Ovary (tissue), 9 donors: ENCODE results near the gene RTTN. TPM values are rescaled to one million over a fixed set of nuclear protein-coding genes. Genes with fewer than 3 reads are reported as not detected.

ENCODE experiments used
- DNase-seq, 5 donors: peaks; one replicate each; pipeline ENCODE4 v3.0.0-alpha.2; 2019 to 2020
- H3K27ac ChIP-seq, 2 donors: fragments of 200-600 bp; one replicate each; pipeline versions ENCODE4 v1.5.1 to v1.8.0; 2019 to 2022
- H3K27me3 ChIP-seq: fragments of 200-600 bp; one replicate; pipeline ENCODE4 v1.8.0; 2022
- H3K36me3 ChIP-seq: fragments of 200-600 bp; sonication (generic); one replicate; pipeline ENCODE4 v1.5.1; 2019
- H3K4me1 ChIP-seq: one replicate; pipeline ENCODE4 v1.8.1; 2013; ENCODE audit warnings: mild to moderate bottlenecking, moderate library complexity; ENCODE audit not compliant: insufficient read depth
- H3K4me3 ChIP-seq: fragments of 200-600 bp; sonication (generic); one replicate; pipeline ENCODE4 v1.5.1; 2017
- H3K9me3 ChIP-seq, 2 donors: fragments of 200-600 bp in 1 of 2; sonication (generic) in 1 of 2; one replicate each; pipeline versions ENCODE4 v1.5.1 to v1.8.1; 2013 to 2019; ENCODE audit warnings: mild to moderate bottlenecking in 1 of 2, moderate library complexity in 1 of 2
- EP300 ChIP-seq: sonication (generic); formaldehyde crosslinking; IDR thresholded peaks from one replicate; pipeline ENCODE4 v1.6.1; 2017; ENCODE audit warnings: antibody characterized with exemption
- POLR2A ChIP-seq: fragments of 450-650 bp; IDR thresholded peaks from one replicate; pipeline ENCODE4 v1.6.1; 2017; ENCODE audit warnings: antibody characterized with exemption, mild to moderate bottlenecking, moderate library complexity
- WGBS, 3 donors: extraction: QIAGEN DNeasy Blood & Tissue Kit in 1 of 3; methylation state at CpG; one replicate each; pipeline versions ENCODE4 v1.1.5 to v1.1.7; 2013 to 2017; 5-methylcytosine and 5-hydroxymethylcytosine counted together
- intact Hi-C, 4 donors: fragments of 100-400 bp; cut with DNase I; formaldehyde crosslinking; loops; one replicate each; pipeline versions ENCODE4 v1.11.0 to v1.15.1; 2022 to 2023
- polyA plus RNA-seq, 2 donors: library from polyadenylated mRNA; stranded (reverse); fragments of 200-250 nt in 1 of 2; fragments of 350-450 nt in 1 of 2; fragmentation: Illumina TruSeq in 1 of 2; extraction: RNeasy Lipid Tissue Mini Kit (QIAGEN cat#74804) in 1 of 2; gene quantifications; one replicate each; pipeline ENCODE4 v1.2.3, GENCODE V29; 2013 to 2014
- total RNA-seq, 7 donors: library from RNA; depleted of rRNA in 2 of 7; stranded (reverse); fragments of >200 nt in 2 of 7; fragmentation: NEBNext Ultra II Directional in 3 of 7; extraction: Animal tissue kit (Norgen Biotek cat#: 25700) in 3 of 7; gene quantifications; one replicate each; pipeline versions ENCODE4 v1.1.0 to v1.2.4, GENCODE V29; 2016 to 2023
- TF ChIP-seq, protein P1 (sequence below), 3 donors: fragments of 450-650 bp in 2 of 3; fragments of 200-600 bp in 1 of 3; IDR thresholded peaks; one replicate each; pipeline versions ENCODE4 v1.5.1 to v1.8.0; 2016 to 2022; ENCODE audit warnings: antibody characterized with exemption in 3 of 3, mild to moderate bottlenecking in 1 of 3
- donor health status: DM: no; HTN: no; CAD: no; lungs with moderate emphysema.
- donor health status: DM: no; HTN: no; CAD: no.
- donor health status: Bipolar disorder and iron deficiency.
- donor health status: DM: yes; HTN: yes; CAD: no.
- donor health status: DM: no; HTN: no; CAD: no.
- donor health status: DM: yes; HTN: yes; CAD: no.

Gene RTTN
- total and polyA plus RNA-seq, 9 donors = 6.2 to 22.4 (median 14.9) TPM

DNA sequence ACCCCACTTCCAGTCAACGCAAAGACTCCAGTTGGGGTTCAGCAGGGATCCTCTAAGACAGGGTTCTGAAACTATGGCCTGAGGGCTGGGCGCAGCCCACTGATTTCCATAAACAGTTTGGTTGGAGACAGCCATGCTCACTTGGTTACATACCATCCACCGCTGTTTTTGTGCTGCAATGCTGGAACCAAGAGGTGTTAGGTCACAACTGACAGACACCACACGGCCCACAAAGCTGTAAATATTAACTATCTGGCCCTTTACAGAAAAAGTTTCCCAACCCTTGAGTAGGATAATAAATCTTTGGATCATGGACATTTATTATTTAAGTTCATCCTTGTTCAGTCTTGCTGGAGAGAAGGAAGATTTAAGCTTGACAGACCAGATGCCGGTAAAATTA lies 249.4 kb downstream of the RTTN start:
- TF ChIP-seq POLR2A (no peak), EP300 (no peak)
- TF ChIP-seq, protein P1, sequence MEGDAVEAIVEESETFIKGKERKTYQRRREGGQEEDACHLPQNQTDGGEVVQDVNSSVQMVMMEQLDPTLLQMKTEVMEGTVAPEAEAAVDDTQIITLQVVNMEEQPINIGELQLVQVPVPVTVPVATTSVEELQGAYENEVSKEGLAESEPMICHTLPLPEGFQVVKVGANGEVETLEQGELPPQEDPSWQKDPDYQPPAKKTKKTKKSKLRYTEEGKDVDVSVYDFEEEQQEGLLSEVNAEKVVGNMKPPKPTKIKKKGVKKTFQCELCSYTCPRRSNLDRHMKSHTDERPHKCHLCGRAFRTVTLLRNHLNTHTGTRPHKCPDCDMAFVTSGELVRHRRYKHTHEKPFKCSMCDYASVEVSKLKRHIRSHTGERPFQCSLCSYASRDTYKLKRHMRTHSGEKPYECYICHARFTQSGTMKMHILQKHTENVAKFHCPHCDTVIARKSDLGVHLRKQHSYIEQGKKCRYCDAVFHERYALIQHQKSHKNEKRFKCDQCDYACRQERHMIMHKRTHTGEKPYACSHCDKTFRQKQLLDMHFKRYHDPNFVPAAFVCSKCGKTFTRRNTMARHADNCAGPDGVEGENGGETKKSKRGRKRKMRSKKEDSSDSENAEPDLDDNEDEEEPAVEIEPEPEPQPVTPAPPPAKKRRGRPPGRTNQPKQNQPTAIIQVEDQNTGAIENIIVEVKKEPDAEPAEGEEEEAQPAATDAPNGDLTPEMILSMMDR (IDR thresholded peaks at IDR 0.05) = no peak
- intact Hi-C loops = no loop called here
- DNase-seq = no peak
- 75 to 86% (median 82%) methylated on average over 5 of the region's 5 CpGs for WGBS, 3 donors
- H3K4me1 ChIP-seq = no peaks in the 10 kb centered on the region
- H3K27me3 ChIP-seq = no peaks in the 10 kb centered on the region
- no peak overlapping the region for H3K4me3 ChIP-seq
- no peak overlapping the region for H3K27ac ChIP-seq
- no peaks in the 10 kb centered on the region for H3K36me3 ChIP-seq
- H3K9me3 ChIP-seq = no peaks in the 10 kb centered on the region

DNA sequence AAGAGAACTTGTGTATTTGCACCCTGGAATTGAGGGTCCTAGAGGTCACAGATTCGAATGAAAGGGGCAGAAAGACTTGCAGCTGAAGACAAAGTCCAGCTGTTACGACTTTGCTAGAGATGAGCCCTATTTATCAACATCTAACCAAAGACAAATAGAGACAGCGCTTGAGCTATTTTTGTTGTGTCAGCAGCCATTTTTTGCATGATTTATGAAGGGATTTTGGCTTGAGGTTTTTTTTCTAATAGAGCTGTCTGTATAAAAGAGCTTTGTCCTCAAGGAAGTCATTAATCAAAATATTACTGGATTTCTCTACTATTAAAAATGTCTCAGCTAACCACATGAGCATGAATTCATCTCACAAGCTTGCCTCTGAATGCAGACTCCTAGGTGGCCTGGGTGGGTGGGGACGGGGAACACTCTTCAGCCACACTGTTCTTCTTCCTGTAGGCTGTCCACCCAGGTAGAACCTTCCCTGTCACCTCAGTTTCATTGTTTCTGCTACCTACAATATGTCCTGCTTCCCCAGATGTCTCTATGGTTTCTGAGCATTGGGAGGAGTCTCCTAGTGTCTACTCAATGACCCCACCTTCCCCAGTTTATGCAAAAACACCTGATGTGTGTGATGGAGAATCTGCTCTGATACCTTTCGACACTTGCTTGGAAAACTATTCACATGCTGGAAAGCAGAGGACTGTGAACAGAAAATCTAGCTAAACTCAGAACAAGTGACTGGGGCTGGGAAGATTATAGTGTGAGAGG lies 250.6 kb downstream of the RTTN start:
- H3K4me1 ChIP-seq = no peaks in the 10 kb centered on the region
- no peak for DNase-seq
- intact Hi-C loops = no loop called here
- no peaks in the 10 kb centered on the region for H3K9me3 ChIP-seq
- no peak for TF ChIP-seq POLR2A
- TF ChIP-seq, protein P1 (IDR thresholded peaks at IDR 0.05) = no peak
- TF ChIP-seq EP300 = no peak
- 53 to 62% (median 60%) methylated on average over 5 of the region's 5 CpGs for WGBS, 3 donors
- no peak overlapping the region for H3K27ac ChIP-seq
- H3K4me3 ChIP-seq = no peak overlapping the region
- H3K36me3 ChIP-seq = no peaks in the 10 kb centered on the region
- H3K27me3 ChIP-seq = no peaks in the 10 kb centered on the region

DNA sequence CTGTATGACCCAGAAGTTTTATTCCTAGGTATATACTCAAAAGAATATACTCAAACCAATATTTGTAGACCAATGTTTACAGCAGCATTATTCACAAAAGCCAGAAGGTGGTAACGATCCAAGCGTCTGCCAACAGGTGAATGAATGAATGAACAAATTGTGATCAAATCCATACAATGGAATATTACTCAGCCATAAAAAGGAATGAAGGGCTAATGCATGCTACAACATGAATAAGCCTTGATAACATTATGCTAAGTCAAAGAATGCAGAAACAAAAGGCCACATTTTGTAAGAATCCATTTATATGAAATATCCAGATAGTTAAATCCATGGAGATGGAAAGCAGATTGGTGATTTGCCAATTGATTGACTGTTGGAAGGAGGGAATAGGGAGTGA lies 252.3 kb downstream of the RTTN start:
- Histone ChIP-seq H3K4me3 (no peak overlapping the region), H3K27me3 (no peaks in the 10 kb centered on the region), H3K27ac (no peak overlapping the region), H3K36me3 (no peaks in the 10 kb centered on the region), H3K9me3 (no peaks in the 10 kb centered on the region), H3K4me1 (no peaks in the 10 kb centered on the region)
- TF ChIP-seq POLR2A (no peak), EP300 (no peak)
- TF ChIP-seq, protein P1 (IDR thresholded peaks at IDR 0.05) = no peak
- WGBS, 3 donors = 93 to 98% (median 97%) methylated on average over 2 of the region's 2 CpGs
- intact Hi-C loops = no loop called here
- DNase-seq = no peak

Other genes with a start within 250 kb of the RTTN start
- 10 to 100 TPM in 6 of 7 donors, 1 to 10 TPM in 1; 9.8 to 23.8 (median 17.7) TPM for gene SOCS6, start 83.4 kb upstream of the RTTN start, total RNA-seq
- 1 to 10 TPM; 8.1 to 8.8 TPM for gene SOCS6, start 83.4 kb upstream of the RTTN start, polyA plus RNA-seq